ENCODE measurements around the gene WDFY3. TPM values are rescaled to one million over a fixed set of nuclear protein-coding genes. Genes with fewer than 3 reads are reported as not detected.

The WDFY3 gene
- polyA plus RNA-seq, 1 donor (not counting 4 experiments of a cell fraction or from before 2014, with no cell fraction given) = 28.5 TPM

DNA sequence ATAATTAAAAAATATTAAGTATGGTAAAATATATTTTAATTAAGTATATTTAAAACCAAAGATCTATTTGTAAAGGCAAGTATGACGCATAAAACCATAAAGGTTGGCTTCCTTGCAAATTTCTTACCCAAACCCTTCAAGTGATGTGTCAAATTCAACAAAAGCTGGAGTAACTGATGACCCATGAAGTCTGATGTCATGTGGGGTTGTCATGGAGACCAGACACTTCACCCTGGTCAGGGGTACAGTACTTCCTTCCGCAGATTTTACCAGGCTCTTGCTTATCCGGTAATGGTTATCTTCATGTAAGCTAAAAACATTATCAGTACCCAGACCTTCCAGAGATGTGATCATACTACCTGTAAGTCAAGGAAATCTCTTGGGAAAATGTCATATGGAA is 170.1 kb downstream of the WDFY3 start:
- Histone ChIP-seq H3K27me3 (ENCODE audit: control insufficient read depth, extremely low read depth, insufficient read depth, low read length) (no peaks in the 10 kb centered on the region), H3K4me2 (ENCODE audit: control insufficient read depth, extremely low read depth, insufficient read depth, low read depth, low read length) (no peak overlapping the region), H3K79me2 (ENCODE audit: control insufficient read depth, insufficient read depth, low read length) (no peaks in the 10 kb centered on the region), H3K9me1 (ENCODE audit: control insufficient read depth, extremely low read depth, insufficient read depth, low read length) (no peaks in the 10 kb centered on the region), H3K36me3 (ENCODE audit: control insufficient read depth in 2 of 2, extremely low read depth in 1 of 2, insufficient read depth in 2 of 2, low read length in 2 of 2) (peaks cover 0 to 3% of the 10 kb centered on the region in 2 experiments), H2AFZ (ENCODE audit: control insufficient read depth, low read length) (no peak overlapping the region), H3K9ac (ENCODE audit: control insufficient read depth, extremely low read depth, insufficient read depth, low read length) (no peak overlapping the region), H4K20me1 (ENCODE audit: control insufficient read depth, extremely low read depth, insufficient read depth, low read length) (no peaks in the 10 kb centered on the region), H3K4me3 (ENCODE audit: control insufficient read depth in 2 of 3, extremely low read depth in 1 of 3, insufficient read depth in 2 of 3, low read depth in 1 of 3, low read length in 3 of 3) (no peak overlapping the region), H3K4me1 (ENCODE audit: control insufficient read depth, extremely low read depth, insufficient read depth, low read length) (peaks cover 18% of the 10 kb centered on the region), H3K27ac (ENCODE audit: control insufficient read depth, insufficient read depth, low read length) (no peak overlapping the region), H3K9me3 (ENCODE audit: control insufficient read depth, low read depth, low read length) (no peaks in the 10 kb centered on the region)
- dilution Hi-C loops (cut with MboI; ENCODE audit: extremely low pct_ligation_motif_present, low sequenced_read_pairs) = no loop called here
- no peak for FAIRE-seq
- DNase-seq (ENCODE audit: low read depth, low spot score) = no peak
- TF ChIP-seq, protein P1, sequence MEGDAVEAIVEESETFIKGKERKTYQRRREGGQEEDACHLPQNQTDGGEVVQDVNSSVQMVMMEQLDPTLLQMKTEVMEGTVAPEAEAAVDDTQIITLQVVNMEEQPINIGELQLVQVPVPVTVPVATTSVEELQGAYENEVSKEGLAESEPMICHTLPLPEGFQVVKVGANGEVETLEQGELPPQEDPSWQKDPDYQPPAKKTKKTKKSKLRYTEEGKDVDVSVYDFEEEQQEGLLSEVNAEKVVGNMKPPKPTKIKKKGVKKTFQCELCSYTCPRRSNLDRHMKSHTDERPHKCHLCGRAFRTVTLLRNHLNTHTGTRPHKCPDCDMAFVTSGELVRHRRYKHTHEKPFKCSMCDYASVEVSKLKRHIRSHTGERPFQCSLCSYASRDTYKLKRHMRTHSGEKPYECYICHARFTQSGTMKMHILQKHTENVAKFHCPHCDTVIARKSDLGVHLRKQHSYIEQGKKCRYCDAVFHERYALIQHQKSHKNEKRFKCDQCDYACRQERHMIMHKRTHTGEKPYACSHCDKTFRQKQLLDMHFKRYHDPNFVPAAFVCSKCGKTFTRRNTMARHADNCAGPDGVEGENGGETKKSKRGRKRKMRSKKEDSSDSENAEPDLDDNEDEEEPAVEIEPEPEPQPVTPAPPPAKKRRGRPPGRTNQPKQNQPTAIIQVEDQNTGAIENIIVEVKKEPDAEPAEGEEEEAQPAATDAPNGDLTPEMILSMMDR (optimal IDR thresholded peaks at IDR 0.05 in 1 of 3, IDR thresholded peaks at IDR 0.05 in 1 of 3, conservative IDR thresholded peaks at IDR 0.05 in 1 of 3; ENCODE audit: extremely low read depth in 1 of 3, insufficient read depth in 2 of 3, low read length in 3 of 3) = no peak
- TF ChIP-seq EZH2 (IDR thresholded peaks at IDR 0.05; ENCODE audit: low read length) = no peak

DNA sequence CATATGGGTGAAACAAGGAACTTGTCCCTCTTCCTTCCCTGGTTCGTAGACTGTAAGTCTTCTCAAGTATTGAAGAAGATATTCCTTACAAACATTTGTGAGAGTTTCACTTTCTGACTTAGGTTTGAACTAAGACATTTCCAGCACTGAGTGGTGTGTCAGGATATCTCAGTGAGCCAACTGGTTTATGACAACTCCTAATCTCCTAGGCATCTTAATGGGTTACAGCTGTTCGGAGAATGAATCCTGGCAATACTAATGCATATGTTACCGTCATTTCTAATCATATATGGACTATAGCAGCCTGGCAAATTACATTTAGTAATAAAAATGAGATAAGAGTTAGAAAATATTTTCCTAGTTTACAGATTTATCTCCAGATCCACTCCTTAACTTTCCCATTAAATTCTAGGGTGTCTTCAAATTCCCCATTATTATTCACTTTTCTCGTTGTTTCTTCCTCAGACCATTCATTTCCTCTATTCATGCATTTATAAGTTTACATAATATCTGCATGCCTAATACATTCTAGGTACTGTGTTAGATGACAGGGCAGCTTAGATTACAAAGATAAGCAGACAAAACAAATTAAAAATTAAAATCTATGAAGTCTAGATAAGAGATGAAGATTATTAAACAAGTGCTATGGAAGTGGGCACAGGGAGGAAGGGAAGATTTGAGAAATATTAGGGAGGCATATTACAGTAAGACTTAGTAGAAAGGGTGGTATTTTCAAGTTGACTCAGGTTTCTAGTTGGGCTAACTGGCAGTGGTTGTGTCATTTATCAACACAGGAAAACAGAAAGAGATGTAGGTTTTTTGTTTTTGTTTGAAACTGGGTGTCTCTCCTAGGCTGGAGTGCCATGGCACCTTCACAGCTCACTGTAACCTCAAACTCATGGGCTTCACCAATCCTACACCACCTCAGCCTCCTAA is 173.9 kb downstream of the WDFY3 start:
- no peaks in the 10 kb centered on the region for H3K27me3 ChIP-seq (ENCODE audit: control insufficient read depth, extremely low read depth, insufficient read depth, low read length)
- no peaks in the 10 kb centered on the region for H3K79me2 ChIP-seq (ENCODE audit: control insufficient read depth, insufficient read depth, low read length)
- FAIRE-seq = no peak
- H3K9ac ChIP-seq (ENCODE audit: control insufficient read depth, extremely low read depth, insufficient read depth, low read length) = no peak overlapping the region
- no peaks in the 10 kb centered on the region for H3K9me3 ChIP-seq (ENCODE audit: control insufficient read depth, low read depth, low read length)
- H2AFZ ChIP-seq (ENCODE audit: control insufficient read depth, low read length) = no peak overlapping the region
- DNase-seq (ENCODE audit: low read depth, low spot score) = no peak
- H3K4me2 ChIP-seq (ENCODE audit: control insufficient read depth, extremely low read depth, insufficient read depth, low read depth, low read length) = no peak overlapping the region
- no peaks in the 10 kb centered on the region for H3K9me1 ChIP-seq (ENCODE audit: control insufficient read depth, extremely low read depth, insufficient read depth, low read length)
- H3K36me3 ChIP-seq (ENCODE audit: control insufficient read depth in 2 of 2, extremely low read depth in 1 of 2, insufficient read depth in 2 of 2, low read length in 2 of 2) = peaks cover 0 to 11% of the 10 kb centered on the region in 2 experiments
- H3K4me1 ChIP-seq (ENCODE audit: control insufficient read depth, extremely low read depth, insufficient read depth, low read length) = no peaks in the 10 kb centered on the region
- dilution Hi-C loops (cut with MboI; ENCODE audit: extremely low pct_ligation_motif_present, low sequenced_read_pairs) = no loop called here
- H3K4me3 ChIP-seq (ENCODE audit: control insufficient read depth in 2 of 3, extremely low read depth in 1 of 3, insufficient read depth in 2 of 3, low read depth in 1 of 3, low read length in 3 of 3) = no peak overlapping the region
- H4K20me1 ChIP-seq (ENCODE audit: control insufficient read depth, extremely low read depth, insufficient read depth, low read length) = no peaks in the 10 kb centered on the region
- no peak overlapping the region for H3K27ac ChIP-seq (ENCODE audit: control insufficient read depth, insufficient read depth, low read length)
- TF ChIP-seq, protein P1 (optimal IDR thresholded peaks at IDR 0.05 in 1 of 3, IDR thresholded peaks at IDR 0.05 in 1 of 3, conservative IDR thresholded peaks at IDR 0.05 in 1 of 3; ENCODE audit: extremely low read depth in 1 of 3, insufficient read depth in 2 of 3, low read length in 3 of 3) = no peak
- TF ChIP-seq EZH2 (IDR thresholded peaks at IDR 0.05; ENCODE audit: low read length) = no peak
